Transverse colon (tissue), 4 donors: ENCODE data around the gene NUDT9. TPM values are rescaled to one million over a fixed set of nuclear protein-coding genes. Genes with fewer than 3 reads are reported as not detected.

Experiments used
- DNase-seq: peaks from one replicate; pipeline ENCODE4 v3.0.0-alpha.2; 2019
- H3K27ac ChIP-seq, 4 donors: fragments of 200-600 bp; sonication (generic); 2 replicates each; pipeline ENCODE4 v1.5.1; 2016 to 2018; ENCODE audit warnings: inconsistent platforms in 4 of 4
- H3K27me3 ChIP-seq: fragments of 200-600 bp; sonication (generic); 2 replicates; pipeline ENCODE4 v1.5.1; 2017; ENCODE audit warnings: inconsistent platforms
- H3K36me3 ChIP-seq, 4 donors: fragments of 200-600 bp; sonication (generic); 2 replicates each; pipeline ENCODE4 v1.5.1; 2017 to 2019; ENCODE audit warnings: inconsistent platforms in 4 of 4
- H3K4me1 ChIP-seq, 4 donors: fragments of 200-600 bp; sonication (generic); 2 replicates each; pipeline ENCODE4 v1.5.1; 2017 to 2020; ENCODE audit warnings: inconsistent platforms in 4 of 4
- H3K4me3 ChIP-seq, 4 donors: fragments of 200-600 bp; sonication (generic); 1 replicate in 1 of 4; 2 replicates in 3 of 4; pipeline versions ENCODE4 v1.5.1 to v1.6.1; 2017 to 2019; ENCODE audit warnings: inconsistent platforms in 4 of 4
- H3K9me3 ChIP-seq, 2 donors: fragments of 200-600 bp; sonication (generic); 2 replicates each; pipeline ENCODE4 v1.5.1; 2017 to 2019; ENCODE audit warnings: inconsistent platforms in 2 of 2
- CTCF ChIP-seq, 5 experiments: fragments of 200-600 bp in 3 of 5; fragments of 450-650 bp in 2 of 5; sonication (generic) in 3 of 5; IDR thresholded peaks; 1 replicate in 2 of 5; 2 replicates in 3 of 5; pipeline ENCODE4 v1.5.1; 2016 to 2017; ENCODE audit warnings: antibody characterized with exemption in 5 of 5, inconsistent platforms in 3 of 5, mild to moderate bottlenecking in 2 of 5, moderate library complexity in 1 of 5
- EP300 ChIP-seq: sonication (generic); formaldehyde crosslinking; IDR thresholded peaks from one replicate; pipeline ENCODE4 v1.6.1; 2017; ENCODE audit warnings: antibody characterized with exemption, low read depth
- POLR2A ChIP-seq: fragments of 450-650 bp; IDR thresholded peaks from one replicate; pipeline ENCODE4 v1.6.1; 2016; ENCODE audit warnings: antibody characterized with exemption, mild to moderate bottlenecking, moderate library complexity
- POLR2AphosphoS5 ChIP-seq, 3 donors: sonication (generic); formaldehyde crosslinking; IDR thresholded peaks; one replicate each; pipeline ENCODE4 v1.6.1; 2016; ENCODE audit warnings: antibody characterized with exemption in 3 of 3
- WGBS, 2 donors: methylation state at CpG; one replicate each; pipeline ENCODE4 v1.1.5; 2018; ENCODE audit warnings: low coverage in 1 of 2; 5-methylcytosine and 5-hydroxymethylcytosine counted together
- in situ Hi-C, 4 donors: fragments of 200-750 bp; cut with MboI; loops; one replicate each; pipeline versions ENCODE4 v1.15.0 to v1.15.1; 2017; ENCODE audit warnings: low sequenced_read_pairs in 3 of 4, low pct_ligation_motif_present in 1 of 4, low pct_unique_long_range_greater_than_20kb in 1 of 4
- intact Hi-C: fragments of 100-400 bp; cut with DNase I; formaldehyde crosslinking; loops from one replicate; pipeline ENCODE4 v1.15.1; 2023; ENCODE audit warnings: low total_unique reads
- total RNA-seq, 4 donors: library from RNA; depleted of rRNA; stranded (reverse); fragments of >200 nt; gene quantifications; one replicate each; pipeline ENCODE4 v1.1.0, GENCODE V29; 2016

NUDT9 gene
- total RNA-seq, 4 donors from 2014 or later = 7.6 to 25.7 (median 20.1) TPM

DNA sequence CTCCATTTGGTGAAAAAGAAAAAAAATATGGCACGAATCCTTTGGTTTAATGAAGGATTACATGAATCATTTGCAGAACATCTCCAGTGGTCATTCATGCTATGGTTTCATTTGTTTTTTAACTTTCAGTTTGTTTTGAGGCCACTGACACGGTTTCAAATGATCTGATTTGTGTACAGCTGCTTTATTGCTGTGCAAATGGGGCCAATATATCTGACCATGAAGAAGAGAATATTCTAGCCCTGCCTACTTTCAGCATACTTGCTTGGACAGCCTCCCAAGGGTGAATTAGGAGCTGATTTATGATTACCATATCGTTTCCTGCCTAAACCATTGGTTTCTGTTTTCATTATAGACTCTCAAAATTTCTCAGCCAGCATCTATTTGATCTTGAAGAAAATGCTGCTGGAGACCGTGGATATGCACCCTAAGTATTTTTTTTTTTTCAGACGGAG is 76.1 kb downstream of the NUDT9 start:
- Histone ChIP-seq H3K4me1 (peaks cover 0 to 48% (median 11%) of the 10 kb centered on the region in 4 donors), H3K4me3 (no peak overlapping the region), H3K27ac (peak overlapping the region; percentile 57 to 73 (median 64)), H3K9me3 (no peaks in the 10 kb centered on the region), H3K36me3 (peaks cover 0 to 7% (median 0%) of the 10 kb centered on the region in 4 donors), H3K27me3 (no peaks in the 10 kb centered on the region)
- TF ChIP-seq POLR2AphosphoS5 (IDR thresholded peaks at IDR 0.05) = peak in 1 of 3 donors; percentile 30
- no peak for TF ChIP-seq EP300
- in situ Hi-C loops = no loop called here
- no peak for DNase-seq
- intact Hi-C loops = no loop called here
- 4 to 21% methylated on average over 3 to 5 of the region's 5 CpGs for WGBS, 2 donors

- peak overlapping the region; percentile 57 to 73 (median 64) for H3K27ac ChIP-seq
- WGBS, 2 donors = 60 to 61% methylated on average over 6 to 7 of the region's 7 CpGs
- in situ Hi-C loops = no loop called here
Measured at GRCh38 chr4:87499403-87500091, 77.2 kb downstream of the NUDT9 start.

GRCh38 chr4:87500092-87500462 is 77.7 kb downstream of the NUDT9 start:
- DNase-seq = no peak
- 62 to 70% methylated on average over 4 of the region's 4 CpGs for WGBS, 2 donors
- Histone ChIP-seq H3K36me3 (peaks cover 0 to 6% (median 0%) of the 10 kb centered on the region in 4 donors), H3K4me3 (no peak overlapping the region), H3K4me1 (peaks cover 0 to 43% (median 11%) of the 10 kb centered on the region in 4 donors), H3K27ac (peak overlapping the region; percentile 57 to 73 (median 64)), H3K9me3 (no peaks in the 10 kb centered on the region), H3K27me3 (no peaks in the 10 kb centered on the region)
- intact Hi-C loops (no loop called here), in situ Hi-C loops (no loop called here)
- TF ChIP-seq POLR2AphosphoS5 (IDR thresholded peaks at IDR 0.05) = no peak
- TF ChIP-seq EP300 = no peak
- no peak for TF ChIP-seq POLR2A
- no peak for TF ChIP-seq CTCF (IDR thresholded peaks at IDR 0.05)

More at GRCh38 chr4:87499403-87500091, 77.2 kb downstream of the NUDT9 start:
- DNase-seq = no peak
- peaks cover 0 to 7% (median 0%) of the 10 kb centered on the region in 4 donors for H3K36me3 ChIP-seq
- TF ChIP-seq CTCF (IDR thresholded peaks at IDR 0.05) = no peak
- peak in 1 of 3 donors; percentile 47 for TF ChIP-seq POLR2AphosphoS5 (IDR thresholded peaks at IDR 0.05)
- peaks cover 0 to 43% (median 11%) of the 10 kb centered on the region in 4 donors for H3K4me1 ChIP-seq
- no peaks in the 10 kb centered on the region for H3K9me3 ChIP-seq
- no peak overlapping the region for H3K4me3 ChIP-seq
- intact Hi-C loops = no loop called here
- H3K27me3 ChIP-seq = no peaks in the 10 kb centered on the region

GRCh38 chr4:87502580-87503238 is 80.3 kb downstream of the NUDT9 start:
- intact Hi-C loops (no loop called here), in situ Hi-C loops (no loop called here)
- DNase-seq = no peak
- TF ChIP-seq EP300 (no peak), CTCF (IDR thresholded peaks at IDR 0.05) (no peak), POLR2A (no peak), POLR2AphosphoS5 (IDR thresholded peaks at IDR 0.05) (no peak)
- H3K27me3 ChIP-seq = no peaks in the 10 kb centered on the region
- H3K36me3 ChIP-seq = no peaks in the 10 kb centered on the region
- H3K4me3 ChIP-seq = no peak overlapping the region
- peak overlapping the region; percentile 5 to 12 (median 7) for H3K27ac ChIP-seq
- H3K9me3 ChIP-seq = no peaks in the 10 kb centered on the region
- peaks cover 0 to 41% (median 13%) of the 10 kb centered on the region in 4 donors for H3K4me1 ChIP-seq
